Dedifferentiated amniotic fluid mesenchymal stem cell (primary cell): ENCODE results near the gene SCAMP4.

ENCODE experiments used
- DNase-seq: peaks from one replicate; pipeline ENCODE4 v3.0.0-alpha.2; 2016; ENCODE audit errors: extremely low spot score

Gene SCAMP4

DNA sequence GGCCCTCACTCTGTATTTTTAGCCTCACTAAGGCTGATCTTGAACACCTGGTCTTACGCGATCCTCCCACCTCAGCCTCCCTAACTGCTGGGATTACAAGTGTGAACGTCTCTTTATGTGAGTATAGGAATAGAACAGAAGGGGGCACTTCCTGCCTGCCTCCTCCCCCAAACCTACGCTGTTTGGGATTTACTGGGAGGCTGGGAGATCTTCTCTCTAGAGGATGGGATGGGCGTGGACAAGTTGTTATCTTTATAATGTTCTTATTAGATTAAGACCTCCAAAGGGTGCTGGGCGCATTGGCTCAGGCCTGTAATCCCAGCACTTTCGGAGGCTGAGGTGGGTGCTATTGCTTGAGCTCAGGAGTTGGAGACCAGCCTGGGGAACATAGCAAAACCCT lies 32.9 kb downstream of the SCAMP4 start:
- DNase-seq: no peak

DNA sequence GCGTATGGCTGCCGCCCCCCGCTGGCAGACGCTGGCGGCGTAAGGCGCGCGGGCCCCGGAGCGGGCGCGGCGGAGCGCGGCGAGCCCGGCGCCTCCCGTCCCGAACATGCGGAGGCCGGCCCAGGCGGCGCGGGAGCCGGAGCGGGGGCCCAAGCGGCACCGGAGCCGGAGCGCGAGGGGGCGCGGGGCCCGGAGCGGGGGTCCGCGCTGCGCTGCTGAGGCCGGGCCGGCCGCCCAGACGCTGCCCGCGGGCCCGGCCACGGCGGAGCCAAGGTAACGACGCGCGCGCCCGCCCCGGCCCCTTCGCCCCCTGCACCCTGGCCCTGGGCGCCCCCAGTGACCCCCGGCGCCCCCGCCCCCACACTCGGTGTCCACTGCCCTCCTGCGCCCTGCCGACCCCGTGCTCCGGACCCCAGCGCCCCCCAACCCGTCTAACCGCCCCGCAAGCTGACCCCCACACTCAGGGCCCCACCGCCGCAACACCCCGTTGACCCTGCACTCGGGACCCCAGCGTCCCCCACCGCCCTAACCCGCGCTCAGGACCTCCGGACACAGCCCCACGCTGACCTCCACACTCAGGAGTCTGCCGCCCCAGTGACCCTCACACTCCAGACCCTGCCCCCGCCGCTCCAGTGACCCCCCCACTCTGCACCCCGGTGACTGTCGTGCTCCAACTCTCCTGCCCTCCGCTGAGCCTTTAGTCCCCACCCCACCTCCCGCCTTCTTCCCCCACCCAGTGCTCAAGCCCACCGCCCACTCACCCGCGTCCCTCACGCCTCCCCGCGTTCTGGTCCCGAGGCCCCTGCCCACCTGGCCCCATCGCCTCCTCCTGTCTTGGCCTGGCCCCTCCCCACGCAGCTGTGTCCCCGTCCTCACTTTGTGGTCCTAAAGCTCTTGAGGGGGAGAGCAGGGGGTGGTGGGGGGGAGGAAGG lies 36.2 kb downstream of the SCAMP4 start, which contains the start of gene CSNK1G2:
TSS of gene CSNK1G2 (plus strand) at position 27 of the 932 bp plus-strand sequence. CDS start 28,601 bp downstream, outside the sequence.
- DNase-seq: no peak

DNA sequence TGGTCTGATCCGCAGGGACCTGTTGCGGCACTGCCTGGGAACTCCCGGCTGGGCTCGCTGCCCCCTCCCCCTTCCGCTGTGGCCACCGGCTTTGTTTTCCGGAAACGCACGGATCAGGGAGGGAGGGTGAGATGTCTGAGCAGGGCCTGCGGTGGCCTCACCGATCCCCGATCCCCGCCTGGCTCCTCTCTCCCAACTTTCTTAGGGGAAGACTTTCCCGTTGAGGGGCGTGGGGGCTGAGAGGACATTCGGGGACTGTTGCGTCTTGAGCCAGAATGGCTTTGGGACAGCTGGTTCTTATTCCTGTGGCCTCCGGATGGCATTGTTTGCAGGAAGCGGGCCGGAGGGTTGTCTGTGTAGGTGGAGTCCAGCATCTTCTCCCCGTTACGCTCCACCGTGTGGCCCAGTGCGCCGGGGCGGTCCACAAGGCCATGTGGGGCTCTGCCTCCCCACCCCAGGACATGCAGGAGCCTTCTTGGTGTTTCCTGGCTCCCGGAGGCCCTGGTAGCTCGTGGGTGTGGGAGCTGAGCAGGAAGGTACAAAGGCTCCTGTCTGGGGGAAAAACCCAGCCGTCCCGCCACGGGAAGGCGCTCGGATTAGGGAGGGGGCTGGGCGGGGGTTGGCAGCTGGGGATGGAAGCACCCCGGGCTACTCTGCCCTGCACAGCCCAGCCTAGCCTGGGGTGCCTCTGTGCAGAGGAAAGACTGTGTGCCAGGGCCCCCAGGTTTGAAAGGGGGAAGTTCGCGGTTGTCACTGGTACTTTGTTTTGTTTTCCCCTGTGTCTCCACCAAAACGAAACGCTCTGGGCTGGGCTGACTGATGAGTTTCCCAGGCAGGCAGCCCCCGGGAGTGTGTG lies 37.1 kb downstream of the SCAMP4 start:
- peak; percentile 51 for DNase-seq

DNA sequence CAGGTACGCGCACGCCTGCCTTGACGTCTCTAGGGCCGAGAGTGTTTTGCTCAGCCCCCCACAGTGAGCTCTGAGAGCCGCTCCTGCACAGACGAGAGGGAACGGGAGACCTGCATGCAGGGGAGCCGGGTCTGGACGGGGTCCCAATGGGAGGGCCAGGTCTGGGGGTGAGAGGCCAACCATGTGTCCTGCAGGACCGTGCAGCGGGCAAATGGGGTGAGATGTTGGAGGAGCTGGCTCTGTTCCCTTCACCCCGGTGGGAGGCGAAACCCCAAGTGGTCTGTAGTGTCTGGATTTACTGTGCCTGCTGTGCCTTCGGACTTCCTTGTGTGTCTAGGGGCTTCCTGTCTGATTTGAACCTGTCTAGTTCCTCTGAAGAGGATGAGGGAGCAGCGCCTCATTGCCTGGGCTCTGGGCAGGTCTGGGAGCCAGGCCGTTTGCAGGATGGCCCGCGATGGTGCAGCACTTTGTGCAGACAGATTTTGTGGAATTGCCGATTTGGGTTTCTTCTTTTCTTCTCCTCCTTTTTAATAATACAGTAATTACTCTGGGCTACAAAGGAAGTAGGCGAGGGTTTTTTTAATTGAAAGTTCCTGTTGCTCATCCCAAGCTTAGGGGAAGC lies 37.8 kb downstream of the SCAMP4 start:
- no peak for DNase-seq

DNA sequence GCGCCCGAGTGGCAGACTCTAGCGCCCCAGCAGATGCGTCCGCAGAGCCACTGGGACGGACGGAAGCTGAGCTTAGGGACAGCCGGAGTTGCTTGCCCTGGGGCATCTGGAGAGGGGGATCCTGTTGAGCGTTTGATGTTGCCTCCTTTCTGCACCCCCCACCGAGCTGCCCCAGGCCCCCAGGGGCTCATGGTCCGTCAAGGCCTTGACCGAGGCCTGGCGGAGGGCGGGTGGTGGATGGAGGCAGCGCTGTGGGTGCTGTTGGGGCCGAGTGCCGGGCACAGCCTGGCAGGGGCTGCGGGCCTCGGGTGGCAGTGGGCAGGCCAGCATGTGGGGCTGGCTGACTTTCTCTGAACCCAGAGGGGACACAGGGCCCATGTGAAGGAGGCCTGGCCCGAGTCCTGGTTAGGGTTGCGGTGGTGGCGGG lies 38.5 kb downstream of the SCAMP4 start:
- no peak for DNase-seq

DNA sequence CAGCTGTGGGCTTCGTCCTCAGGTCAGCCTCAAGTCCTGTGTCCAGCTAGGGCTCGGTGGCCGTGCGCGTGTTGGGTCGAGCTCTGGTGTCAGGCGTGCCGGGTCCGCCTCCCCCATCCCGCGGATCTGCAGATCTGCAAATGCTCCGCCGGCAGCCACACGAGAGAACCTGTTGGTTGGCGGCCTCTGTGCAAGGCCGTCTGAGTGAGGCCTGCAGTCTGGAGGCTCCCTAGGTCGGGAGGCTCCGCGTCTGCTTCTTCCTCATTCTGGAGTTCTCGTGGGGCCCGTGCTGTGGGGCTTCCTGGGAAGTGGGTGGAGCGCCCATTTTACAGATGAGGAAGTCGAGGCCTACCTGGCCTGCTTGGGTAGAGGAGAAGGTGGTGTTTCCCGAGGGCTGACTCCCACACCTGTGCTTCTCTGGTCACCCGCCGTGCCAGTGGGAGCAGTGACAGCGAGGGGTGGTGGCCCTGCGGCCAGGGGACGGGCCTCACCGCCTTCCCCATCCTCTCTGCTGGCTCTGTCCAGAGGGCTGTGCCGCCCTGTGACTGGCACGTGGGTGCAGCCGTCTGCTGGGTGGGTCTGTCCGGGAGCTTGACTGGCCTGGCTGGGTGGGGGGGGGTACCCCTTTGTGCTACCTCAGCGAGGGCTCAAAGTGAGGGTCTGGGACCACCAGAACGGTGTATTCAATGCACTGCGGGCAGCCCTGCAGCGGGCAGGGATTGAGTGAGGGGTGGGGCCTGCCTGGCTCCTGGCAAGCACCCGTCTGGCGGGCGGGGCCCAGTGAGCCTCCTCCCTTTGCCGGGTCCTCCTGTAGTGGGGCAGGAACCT lies 39.1 kb downstream of the SCAMP4 start:
- DNase-seq: no peak

DNA sequence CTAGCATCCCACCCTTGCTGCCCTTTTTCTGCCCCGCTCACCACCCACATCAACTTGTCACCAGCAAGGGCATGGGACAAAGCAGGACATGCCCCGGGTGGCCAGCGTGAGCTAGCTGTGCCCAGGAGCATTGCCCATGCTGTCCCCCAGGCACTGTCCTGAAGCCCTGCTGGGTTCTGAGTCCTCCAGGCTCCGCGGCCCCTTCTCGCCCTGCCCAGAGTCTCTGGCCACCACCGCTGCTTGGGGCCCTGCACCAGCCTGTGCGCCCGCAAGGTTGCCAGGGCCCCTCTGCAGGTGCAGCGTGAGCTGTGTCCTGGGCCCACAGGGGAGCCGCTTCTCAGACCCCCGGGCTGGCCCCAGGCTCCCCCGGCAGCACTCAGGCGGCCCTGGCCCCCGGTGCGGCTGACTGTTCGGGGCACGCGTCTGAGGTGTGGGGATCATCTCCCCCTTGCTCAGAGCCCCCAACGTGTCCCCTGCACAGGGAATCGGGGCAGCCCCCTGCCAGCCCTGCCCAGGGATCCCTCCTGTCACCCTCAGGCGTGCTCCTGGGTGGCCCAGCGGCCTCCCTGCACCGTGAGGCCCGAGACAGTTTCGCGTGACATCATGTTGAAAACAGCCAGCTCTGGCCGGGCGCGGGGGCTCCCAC lies 39.8 kb downstream of the SCAMP4 start:
- no peak for DNase-seq

DNA sequence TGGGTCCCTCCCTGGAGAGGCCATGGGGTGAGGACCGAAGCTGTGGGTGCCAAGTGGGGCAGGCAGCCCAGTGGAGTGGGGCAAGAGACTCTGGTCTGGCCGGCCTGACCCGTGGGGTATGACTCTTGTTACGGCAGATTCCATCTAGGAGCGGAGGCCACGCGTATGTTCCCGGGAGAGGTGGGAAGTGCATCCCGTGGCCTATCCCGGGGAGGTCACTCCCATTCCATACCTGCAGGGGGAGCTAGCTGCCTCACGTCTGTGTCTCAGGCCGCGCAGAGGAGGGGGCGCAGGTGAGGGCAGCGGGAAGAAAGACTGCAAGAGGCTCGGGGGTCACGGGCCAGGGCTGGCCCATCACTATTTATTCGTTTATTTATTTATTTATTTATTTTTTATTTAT lies 40.7 kb downstream of the SCAMP4 start:
- DNase-seq: no peak

DNA sequence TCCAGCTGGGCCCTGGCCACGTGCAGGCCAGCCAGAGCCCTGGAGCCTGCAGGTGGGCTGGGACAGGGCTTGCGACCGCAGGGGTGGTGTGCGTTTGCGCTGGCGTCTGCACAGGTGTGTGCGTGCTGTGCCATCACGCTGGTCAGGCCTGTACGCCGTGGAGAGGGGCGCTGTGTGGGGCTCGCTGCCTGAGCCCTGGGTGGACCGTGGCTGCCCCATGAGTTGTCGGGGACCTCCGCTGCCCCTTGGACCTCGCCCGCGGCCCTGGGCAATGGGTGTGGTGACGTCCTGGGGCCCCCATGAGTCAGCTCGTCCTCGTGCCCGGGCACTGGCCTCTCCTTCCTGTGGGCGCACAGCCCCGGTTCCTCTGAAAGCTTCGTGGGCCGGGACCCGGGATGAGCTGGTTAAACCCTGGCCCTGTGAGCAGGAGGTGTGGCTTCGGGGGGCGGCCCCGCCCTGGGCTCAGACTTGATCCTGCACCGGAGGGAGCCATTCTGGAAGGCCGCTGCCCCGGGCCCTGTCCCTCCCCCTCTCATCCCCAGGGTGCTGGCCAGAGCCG lies 42.5 kb downstream of the SCAMP4 start:
- DNase-seq: no peak

DNA sequence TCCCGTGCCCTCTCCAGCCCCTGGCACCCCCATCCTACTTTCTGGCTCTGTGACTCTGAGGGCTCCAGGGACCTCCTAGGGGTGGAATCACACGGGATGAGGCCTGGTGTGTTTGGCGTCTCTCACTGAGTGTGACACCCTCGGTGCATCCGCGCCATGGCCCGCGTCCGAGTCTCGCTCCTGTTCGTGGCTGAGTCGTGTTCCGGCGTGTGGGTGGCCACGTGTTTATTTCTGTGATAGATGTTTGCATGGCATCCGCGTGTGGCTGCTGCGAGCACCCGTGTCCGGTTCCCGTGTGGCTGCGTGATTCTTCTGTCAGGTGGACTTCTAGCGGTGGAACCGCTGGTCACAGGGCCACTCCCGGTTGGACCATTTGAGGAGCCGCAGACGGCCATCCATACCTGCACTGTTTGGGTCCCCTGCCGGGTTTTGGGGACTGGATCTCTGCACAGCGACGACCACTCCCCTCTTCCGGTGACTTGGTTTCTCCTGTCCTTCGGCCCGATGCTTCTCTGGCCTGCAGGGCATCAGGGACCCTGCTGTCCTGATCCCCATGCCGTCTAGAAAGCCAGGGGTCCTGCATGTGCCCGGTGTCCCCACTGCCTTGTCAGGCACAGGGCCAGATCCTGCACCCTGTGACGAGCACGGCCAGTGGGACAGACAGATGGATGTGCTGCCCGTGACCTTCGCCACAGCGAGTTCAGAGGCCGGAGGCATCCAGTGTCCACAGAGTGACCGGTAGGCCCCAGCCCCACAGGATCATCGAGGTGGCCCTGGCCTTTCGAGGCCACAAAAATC lies 44.3 kb downstream of the SCAMP4 start:
- DNase-seq: no peak

DNA sequence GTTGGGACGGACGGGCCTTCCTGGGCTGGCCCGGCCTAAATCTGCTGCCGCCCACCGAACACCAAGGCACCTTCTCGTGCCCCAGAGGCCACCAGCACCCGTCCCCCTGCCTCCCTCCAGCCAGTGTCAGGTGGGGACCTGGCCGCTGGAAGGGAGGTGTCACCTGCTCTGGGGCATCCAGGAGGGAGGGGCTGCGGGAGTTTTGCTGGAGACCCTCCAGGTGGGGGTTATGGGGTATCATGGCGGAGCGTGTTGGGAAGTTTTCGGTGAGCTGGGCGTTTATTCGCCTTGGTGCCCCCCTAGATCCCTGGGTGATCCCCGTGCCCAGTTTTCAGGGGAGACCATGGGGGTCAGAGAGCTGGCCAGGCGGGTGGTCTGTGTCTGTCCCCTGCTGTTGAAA lies 45.4 kb downstream of the SCAMP4 start:
- DNase-seq: no peak

DNA sequence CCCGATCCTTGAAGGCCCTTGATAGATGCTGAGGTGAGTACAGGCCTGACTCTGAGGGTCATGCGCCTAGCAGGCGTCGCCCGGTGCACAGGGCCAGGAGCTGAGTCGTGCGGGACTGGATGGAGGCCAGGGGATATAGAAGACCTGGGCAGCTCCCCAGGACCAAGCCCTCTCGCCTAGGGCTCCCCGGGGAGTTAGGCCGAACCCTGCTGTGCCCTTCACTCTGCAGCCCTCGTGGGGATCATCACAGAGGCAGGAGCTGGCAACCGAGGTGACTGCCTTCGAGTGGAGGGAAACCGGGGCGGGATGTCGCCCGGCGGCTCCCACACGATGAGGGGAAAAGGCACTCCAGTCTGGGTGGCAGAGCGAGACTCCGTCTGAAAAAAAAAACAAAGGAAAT lies 47.4 kb downstream of the SCAMP4 start:
- no peak for DNase-seq

DNA sequence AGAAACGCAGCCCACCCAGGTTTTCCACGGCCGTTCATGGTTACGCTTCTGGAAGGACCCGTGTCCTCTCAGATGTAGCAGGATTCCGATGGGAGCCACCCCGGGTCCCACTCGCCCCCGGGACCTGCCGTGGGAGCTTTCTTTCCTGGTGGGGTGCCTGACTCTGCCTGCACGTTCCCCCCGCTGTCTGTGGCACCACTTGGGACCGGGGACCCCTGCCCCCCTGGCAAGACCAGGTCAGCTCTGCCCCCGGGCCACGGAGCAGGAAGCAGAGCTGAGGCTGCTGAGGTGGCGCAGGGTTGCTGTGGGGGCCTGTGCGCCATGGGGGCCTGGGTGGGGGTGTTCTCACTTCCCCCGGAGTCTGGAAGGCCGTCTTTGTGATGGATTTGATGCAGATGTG lies 47.8 kb downstream of the SCAMP4 start:
- no peak for DNase-seq

DNA sequence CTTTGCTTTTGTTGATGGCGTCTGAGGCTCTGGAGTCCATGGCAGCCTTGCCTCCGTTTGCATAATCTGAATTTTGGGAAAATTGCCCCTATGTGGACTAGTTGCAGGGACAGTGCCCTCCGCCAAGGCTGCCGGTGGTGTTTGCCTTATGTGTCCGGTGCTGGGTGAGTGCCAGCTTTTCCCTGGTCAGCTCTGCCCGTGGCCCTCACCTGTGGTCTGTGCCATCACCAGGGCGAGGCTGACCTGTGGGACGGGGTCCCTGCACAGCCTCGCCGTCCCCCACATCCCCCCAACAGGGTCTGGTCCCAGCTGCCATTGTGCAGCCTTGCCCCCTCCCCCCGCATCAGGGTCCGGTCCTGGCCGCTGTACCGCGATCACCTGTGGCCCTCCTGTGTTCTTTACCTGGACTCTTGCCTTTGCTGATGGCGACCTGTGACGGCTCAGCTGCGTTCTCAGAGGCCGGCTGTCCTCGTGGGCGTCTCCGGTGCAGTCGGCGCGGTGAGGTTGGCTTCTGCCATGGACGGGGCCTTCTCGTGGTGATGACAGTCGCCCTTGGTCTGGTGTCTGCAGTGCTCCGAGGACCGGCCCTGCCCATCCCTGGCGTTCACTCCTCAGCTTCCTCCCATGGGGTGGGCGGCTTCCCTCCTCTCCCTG lies 48.4 kb downstream of the SCAMP4 start:
- no peak for DNase-seq

DNA sequence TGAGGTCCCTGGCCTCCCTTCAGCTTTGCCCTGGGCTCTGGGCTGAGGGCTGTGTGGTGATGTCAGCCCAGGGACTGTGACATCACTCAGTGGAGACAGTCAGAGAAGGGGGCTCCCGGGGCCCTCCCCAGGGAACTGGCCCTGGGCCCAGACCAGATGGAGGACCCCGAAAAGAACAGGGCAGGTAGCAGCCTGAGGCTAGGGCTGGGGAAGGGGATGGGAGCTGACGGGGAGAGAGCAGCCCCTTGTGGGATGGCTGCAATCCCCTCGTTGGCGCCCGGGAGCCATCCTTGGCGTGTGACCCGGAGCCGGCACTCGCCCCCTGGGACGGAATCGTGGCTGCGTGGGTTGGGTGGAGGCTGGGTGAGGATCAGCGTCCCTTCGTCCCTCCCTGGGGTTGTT lies 49.3 kb downstream of the SCAMP4 start:
- DNase-seq: no peak

DNA sequence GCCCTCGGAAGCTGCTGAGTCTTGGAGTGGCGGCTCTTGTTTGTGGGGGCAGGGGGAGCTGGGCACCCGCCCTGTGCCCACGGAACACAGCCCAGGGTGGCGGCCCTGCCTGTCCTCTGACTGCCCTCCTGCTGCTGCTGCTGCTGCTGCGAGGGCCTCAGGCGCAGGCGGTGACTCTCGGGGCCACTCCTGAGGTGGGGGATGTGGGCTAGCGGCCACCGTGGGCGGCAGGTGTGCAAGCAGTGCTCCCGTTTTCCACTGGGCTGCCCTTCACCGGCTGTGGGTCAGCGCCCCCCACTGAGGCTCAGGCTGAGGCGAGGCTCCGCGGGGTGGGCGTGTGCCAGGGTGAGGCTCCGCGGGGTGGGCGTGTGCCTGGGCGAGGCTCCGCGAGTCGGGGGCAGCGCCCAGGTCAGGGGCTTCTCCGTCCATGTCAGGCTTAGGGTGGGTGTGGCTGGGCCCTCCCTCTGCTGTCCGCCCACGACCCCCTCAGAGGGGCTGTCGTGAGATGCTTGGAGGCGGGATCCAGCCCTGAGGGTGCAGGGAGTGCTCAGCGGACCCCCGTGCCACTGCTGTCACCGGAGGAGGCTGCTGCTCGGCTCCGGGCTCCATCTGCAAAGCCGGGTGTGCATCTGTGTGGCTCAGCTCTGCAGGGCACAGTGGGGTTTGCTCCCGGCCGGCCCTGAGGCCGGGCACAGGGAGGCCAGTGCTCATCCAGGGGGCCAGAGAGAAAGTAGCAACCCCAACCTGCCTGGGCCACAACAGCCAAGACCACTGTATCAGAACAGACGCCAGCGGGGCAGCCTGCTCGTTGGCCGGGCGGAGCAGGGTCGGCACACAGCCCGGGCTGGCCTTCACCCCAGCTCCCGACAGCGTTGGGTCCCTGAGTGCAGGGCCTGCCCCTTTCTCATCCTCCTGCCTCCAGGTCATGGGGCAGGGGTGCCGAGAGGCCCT lies 50.2 kb downstream of the SCAMP4 start:
- DNase-seq: no peak

DNA sequence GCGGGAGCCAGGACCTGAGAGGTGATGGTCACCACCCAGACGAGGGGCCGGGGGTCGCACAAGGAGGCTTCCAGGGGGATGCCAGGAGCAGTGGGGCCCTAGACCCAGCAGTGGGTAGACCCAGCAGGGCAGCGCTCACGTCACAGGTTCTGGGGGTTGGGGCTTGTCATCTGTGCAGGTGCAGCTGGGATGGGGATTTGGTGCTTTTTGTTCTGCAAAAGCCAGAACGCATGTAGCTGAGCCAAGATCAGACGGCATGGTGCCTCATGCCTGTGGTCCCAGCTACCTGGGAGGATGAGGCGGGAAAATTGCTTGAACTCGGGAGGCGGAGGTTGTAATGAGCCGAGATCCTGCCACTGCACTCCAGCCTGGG lies 50.9 kb downstream of the SCAMP4 start:
- DNase-seq: no peak

DNA sequence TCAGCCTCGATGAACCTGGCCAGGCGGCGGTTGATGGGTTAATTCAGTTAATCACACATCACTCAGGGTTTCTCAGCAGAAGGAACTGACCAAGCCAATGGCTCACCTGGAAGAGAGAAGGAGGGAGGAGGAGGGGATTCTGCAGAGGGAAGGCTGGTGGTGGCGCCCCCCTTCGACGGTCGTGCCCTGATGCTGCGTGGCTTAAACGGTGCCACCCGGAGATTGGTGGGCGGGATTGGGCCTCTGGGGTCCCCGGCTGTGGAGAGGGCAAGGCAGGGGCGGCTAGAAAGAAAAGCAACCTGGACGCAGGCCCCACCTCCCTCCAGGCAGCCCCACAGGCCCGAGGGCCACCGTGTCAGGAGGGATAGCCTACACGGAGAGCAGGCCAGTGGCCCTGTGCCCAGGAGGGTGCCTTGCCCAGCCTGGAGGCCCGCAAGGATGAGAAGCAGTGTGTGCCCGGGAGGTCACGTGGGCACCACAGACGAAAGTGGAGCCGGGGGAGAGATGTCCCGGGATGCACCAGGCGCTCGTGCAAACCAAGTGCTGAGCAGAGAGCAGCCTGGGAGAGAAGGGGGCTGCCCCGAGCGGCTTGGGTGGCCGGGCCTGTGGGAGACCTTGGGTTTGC lies 51.8 kb downstream of the SCAMP4 start:
- no peak for DNase-seq
